HG03342 (cell line): ENCODE data around the gene CDKL1.
"Not testable (repeated sequence)": the region's sequence is repeated elsewhere in the genome, so short reads cannot be mapped to it uniquely, and the experiment has no call there.

Experiments
- ATAC-seq: cut with Tn5 transposase; IDR thresholded peaks from one replicate; pipeline ENCODE4 v1.9.1; 2021; ENCODE audit warnings: mild to moderate bottlenecking, moderate library complexity; ENCODE audit not compliant: unreplicated experiment

CDKL1 gene

DNA sequence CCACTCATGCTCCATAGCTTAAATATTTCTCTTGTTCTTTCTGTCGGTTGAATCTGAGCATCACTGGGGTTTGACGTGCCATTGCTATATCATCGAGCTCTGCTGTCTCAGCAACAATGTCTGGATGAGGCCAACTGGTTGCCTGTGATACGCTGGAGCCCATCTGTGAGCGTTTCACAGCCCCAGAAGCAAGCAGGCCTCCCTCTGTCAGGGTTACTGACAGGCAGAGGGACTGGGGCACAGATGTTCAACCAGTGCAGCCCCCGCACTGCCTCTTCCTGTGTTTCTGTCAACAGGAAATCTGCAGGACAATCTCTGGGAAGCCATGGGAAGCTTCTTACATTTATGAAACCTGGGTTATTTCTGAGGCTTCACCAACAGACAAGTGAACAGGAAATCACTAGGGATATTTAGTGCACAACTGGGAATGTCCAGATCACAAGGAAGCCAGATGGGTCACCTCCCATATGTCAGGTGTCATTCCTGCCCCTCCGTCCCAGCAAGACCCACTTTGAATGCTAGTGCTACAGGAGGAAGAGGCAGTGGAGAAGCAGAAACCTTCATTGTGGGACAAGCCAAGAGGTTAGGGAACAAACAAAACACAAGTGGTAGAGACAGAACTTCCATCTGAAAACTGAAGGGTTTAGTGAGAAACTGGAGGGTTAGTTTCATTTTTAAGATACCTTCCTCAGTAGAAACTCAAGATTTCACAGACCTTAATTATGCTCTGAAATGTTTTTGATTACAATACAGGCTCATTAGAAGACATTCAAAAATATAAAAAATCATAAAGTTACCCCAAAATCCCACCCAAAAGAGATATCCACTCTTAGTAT is 60.5 kb downstream of the CDKL1 start:
- ATAC-seq: no peak

DNA sequence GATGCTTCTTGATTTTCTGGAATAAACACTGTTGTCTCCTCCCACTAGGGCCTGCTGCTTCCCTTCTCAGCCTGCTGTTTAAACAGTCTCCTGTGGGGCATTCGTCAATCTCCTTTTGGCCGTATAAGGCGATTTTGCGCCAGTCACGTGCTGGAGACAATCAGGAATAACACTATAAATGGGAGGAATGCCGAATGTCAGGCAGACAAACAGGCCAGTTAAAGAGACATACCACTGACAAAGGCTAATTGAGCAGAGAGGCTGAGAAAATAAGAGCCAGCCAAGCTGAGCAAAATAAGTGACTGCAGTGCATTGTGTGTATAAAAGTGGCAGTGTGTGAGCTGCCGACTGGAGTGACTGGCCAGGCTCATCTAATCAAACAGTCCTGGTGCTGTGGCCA is 61.3 kb downstream of the CDKL1 start:
- no peak for ATAC-seq

DNA sequence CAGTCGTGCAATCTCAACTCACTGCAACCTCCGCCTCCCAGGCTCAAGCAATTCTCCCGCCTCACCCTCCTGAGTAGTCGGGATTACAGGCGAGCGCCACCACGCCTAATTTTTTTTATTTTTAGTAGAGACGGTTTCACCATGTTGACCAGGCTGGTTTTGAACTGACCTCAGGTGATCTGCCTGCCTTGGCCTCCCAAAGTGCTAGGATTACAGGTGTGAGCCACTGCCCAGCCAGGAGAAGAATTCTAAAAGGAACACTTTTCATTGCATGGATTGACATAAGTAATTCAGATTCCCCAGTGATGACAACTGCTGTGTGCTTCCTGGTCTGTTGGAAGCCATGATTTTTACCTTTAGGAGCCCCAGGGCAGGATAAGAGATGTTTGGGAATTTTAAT is 62.5 kb downstream of the CDKL1 start:
- no peak for ATAC-seq

DNA sequence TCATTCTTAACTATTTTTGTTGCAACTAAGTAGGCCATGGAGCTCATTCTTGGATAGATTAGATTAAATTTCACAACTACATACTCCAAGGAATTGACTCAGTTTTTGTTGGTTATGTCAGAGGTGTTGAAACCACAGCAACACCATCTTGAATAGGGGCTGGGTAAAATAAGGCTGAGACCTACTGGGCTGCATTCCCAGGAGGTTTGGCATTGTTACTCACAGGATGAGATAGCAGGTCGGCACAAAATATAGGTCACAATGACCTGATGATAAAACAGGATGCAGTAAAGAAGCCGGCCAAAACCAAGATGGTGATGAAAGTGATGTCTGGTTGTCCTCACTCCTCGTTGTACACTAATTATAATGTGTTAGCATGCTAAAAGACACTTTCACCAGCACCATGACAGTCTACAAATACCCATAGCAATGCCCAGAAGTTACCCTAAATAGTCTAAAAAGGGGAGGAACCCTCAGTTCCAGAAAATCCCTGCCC is 63.6 kb downstream of the CDKL1 start:
- ATAC-seq: no peak

DNA sequence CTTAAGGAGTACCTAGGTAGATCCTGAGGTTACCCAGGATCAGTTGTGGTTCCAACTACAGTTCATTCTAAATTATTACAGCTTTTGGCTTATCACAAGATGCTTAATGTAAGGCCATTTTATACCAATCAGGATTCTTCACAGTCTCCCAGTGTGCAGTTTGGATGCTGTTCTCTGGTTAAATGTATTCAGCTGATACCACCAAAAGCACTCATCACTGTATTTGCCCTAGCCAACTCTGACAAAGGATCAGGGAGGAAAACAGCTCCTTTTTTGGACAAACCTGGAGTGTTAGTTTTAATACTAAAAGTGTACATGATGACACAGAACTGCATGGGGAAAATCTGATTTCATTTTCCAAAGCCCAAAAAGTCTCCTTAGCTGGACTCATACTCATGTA is 65.1 kb downstream of the CDKL1 start:
- ATAC-seq: no peak

DNA sequence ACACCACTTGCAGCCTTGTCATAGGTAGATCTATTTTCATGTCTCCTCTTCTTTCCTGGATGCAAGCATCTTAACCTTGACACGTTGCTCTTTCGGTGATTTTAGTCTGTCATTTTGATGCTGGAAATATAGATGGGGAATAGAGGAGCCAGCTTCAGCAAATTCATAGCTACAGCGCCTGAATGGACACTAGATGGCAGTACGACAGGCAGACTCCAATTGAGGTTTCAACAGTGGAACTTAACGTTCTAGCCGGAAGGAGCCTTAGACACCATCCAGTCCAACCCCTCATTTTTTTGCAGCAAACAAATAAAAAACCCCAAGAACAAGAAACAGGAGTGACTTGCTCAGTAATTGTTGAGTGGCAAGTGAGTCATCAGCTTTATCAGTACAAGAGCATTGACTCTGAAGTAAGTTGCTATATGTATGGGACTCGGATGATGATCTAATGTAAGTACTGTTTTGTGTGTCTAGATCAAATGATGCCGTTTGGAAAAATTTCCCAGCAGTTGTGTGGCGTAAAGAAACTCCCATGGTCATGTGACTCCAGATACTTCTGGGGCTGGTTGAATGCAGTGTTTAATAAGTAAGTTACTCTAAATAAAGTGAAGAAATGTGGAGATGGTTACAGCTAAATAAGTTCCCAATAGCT is 75.5 kb downstream of the CDKL1 start:
- peak; percentile 85 for ATAC-seq

DNA sequence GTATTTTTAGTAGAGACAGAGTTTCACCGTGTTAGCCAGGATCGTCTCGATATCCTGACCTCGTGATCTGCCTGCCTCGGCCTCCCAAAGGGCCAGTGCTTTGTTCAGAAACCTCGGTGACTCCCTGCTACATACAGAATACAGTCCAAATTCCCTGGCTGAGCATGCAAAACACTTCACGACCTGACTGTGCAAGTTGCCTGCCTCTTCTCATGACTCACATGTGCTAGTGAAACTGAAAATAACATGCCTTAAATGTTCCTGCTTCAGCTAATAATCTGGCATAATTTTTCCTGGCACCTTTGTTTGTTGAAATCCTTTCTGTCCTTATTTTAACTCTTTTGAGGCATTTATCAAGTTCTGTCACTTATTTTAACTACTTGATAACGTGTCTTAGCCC is 76.4 kb downstream of the CDKL1 start:
- peak; percentile 41 for ATAC-seq

DNA sequence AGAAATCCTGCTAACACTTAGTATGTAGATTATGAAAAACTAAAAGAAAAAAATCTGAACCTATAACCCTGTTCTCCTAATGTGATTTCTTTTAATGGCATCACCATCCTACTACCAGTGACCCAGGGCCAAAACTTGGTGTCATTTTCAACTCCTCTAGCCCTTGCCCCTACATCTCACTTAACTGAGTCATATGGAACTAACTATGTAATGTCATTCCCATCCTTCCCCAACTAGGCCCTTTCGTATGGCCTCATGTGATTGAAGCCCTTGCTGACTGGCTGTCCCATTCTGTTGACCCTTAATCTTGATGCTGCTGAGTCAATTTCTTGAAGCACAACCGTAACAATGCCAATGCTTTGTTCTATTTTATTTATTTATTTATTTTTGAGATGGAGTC is 77.0 kb downstream of the CDKL1 start:
- ATAC-seq: no peak

DNA sequence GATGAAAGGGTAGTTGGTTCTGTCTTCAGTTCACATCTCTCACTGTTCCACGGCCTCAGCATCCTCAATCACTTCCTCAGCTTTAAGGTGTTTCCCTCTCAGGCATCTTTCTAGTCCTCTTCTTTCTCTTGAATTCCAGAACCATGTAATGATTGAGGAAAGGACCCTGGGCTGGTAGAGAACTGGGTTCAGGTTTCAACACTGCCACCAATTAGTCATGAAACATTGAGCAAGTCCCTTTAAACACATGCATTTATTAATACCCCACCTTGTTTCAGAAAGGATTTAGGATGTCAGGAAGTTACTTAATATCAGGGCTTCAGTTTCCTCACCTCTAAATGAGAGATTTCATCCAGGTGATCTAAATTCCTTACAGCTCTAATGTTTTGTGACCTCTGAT is 77.4 kb downstream of the CDKL1 start:
- ATAC-seq: no peak

DNA sequence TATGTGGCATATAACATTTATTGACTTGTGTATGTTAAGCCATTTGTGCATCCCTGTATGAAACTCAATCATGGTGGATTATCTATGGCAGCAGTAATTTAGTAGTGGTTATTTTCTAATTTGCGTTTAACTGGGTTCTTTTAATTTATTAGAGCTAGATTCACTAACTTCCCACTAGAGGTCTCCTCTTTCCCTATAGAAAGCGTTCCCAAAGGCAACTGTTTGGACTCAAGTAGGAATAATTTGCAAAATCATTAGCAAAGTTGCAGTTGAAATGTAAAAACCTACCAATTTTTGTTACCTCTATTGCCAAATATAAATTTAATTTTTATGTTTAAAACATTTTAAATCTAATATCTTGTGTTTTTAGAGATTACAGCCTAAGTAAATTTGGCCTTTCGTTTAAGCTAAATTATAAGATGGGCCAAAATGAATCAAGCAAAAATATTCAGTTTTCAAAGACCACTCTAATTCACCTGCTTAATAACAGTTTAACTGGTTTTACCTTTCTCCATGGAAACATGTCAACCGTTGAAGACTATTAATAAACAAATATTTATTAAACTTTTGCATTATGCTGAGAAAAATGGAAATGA is 78.6 kb downstream of the CDKL1 start:
- no peak for ATAC-seq

DNA sequence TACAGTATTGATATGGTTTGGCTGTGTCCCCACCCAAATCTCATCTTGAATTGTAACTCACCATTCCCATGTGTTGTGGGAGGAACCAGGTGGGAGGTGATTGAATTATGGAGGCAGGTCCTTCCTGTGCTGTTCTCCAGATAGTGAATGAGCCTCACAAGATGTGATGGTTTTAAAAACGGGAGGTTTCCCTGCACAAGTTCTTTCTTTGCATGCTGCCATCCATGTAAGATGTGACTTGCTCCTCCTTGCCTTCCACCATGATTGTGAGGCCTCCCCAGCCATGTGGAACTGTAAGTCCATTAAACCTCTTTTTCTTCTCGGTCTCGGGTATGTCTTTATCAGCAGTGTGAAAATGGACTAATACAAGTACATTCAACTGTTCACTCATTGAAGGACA is 82.6 kb downstream of the CDKL1 start:
- not testable (repeated sequence) for ATAC-seq

DNA sequence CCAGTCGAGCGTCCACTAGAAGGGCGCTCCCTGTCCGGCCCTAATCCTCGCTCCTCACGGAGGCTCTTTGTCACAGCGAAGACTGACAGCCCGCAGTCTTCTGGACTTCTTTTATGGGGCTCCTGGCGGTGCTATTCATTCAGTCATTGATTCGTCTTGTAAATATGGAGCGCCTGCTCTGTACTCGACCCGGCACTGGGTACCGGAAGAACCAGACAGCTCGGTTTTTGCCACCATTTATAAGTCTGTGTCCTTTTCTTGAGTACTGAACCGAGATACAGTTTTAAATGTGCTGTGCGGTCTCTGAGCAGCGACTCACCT is 84.0 kb downstream of the CDKL1 start:
- ATAC-seq: peak; percentile 28

DNA sequence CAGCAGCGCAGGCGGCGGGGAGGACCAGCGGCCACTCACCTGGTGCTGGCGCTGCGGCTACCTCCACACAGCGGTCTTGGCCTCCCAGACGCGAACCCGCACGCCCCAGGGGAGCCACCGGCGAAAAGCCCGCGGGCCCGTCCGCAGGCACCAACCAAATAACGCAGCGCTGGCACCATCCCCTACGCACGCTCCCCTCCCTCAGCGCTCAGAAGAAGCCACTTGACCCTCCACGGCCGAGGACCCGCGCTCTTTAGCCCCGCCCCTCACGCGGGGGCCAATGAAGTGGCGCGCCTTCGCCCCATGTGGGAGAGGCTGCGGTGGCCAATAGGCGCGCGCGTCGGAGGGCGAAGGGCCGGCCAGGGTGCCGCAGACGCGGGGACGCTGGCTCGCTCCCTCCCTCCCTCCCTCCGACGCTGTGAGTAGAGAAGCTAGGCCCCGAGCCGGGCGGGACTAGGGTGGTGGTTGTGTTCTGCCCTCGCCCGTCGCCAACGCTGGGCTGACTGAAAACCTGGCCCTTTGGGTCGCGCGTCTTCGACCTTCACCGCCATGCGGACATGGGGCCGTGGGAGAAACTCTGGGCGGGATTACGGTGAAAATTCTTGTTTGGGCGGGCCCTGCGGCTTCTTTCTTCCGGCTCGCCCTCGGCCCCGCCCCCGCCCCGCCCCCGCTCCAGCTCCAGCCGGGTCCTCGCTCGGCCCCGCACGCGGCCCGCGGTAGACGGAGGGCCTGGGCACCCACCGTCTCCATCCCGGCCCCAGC is 84.5 kb downstream of the CDKL1 start, which contains the start of the genes DMAC2L and L2HGDH:
Gene DMAC2L, plus strand, starts transcription at position 353 of the 762 bp plus-strand sequence. CDS start 9,164 bp downstream, outside the sequence.
Gene L2HGDH, minus strand, starts transcription at position 258 of the 762 bp plus-strand sequence. Its CDS starts 79 bp downstream, at position 179.
- peak; percentile 94 for ATAC-seq

DNA sequence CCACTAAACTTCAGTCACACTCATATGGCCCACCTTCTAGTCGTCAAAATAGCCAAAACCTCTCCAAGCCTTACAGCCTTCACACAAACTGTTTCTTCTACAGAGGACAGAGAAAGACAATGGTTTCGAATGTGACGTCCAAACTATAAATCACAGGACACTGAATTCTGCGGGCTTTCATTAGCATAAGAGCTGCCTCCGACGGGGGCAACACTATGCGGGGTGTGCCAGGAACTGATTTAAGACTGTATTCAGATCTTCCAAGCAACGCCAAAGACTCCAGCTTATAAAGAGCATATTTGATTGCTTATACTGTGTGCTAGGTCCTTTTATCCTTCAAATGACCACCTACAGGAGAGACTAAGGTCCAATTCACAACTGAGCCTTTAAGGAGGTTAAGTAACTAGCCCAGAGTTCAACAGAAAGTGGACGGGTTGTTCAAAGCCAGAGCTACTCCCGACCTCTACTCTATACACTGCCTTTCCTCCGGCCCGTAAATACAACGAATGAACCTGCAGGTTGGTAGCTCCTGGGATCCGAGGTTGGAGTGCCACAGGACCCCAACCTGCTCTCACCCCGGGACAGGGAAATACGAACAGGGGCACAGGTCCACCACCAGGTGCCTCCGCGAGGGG is 85.2 kb downstream of the CDKL1 start:
- ATAC-seq: peak; percentile 1

DNA sequence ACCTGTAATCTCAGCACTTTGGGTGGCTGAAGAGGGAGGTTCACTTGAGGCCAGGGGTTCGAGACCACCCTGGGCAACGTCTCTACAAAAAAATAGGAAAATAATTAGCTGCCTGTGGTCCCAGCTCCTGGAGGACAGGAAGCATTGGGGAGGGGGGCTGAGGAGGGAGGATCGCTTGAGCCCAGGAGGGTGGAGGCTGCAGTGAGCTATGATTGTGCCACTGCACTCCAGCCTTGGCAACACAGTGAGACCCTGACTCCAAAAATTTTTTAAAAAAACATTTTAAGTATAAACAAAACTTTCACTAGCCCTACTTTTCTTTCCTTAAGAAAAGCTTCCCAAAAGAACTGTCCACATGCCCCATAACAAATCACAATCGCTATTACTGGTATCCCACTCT is 86.2 kb downstream of the CDKL1 start:
- no peak for ATAC-seq

DNA sequence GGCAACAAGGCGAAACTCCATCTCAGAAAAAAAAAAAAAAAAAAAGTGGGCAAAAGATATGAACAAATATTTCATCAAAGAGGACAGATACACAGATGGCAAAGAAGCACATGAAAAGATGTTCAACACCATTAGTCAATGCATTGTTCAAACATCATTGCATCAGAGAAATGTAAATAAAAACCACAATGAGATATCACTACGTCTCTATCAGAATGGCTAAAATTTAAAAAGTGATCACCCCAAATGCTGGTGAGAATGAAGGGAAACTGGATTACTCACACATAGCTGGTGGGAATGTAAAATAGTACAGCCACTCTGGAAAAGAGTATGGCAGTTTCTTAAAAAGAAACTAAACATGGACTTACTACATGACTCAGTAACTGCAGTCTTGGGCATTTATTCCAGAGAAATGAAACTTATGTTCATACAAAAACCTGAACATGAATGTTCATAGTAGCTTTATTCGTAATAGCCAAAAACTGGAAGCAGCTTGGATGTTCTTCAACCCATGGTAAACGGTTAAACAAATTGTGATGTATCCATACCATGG is 88.2 kb downstream of the CDKL1 start:
- no peak for ATAC-seq

DNA sequence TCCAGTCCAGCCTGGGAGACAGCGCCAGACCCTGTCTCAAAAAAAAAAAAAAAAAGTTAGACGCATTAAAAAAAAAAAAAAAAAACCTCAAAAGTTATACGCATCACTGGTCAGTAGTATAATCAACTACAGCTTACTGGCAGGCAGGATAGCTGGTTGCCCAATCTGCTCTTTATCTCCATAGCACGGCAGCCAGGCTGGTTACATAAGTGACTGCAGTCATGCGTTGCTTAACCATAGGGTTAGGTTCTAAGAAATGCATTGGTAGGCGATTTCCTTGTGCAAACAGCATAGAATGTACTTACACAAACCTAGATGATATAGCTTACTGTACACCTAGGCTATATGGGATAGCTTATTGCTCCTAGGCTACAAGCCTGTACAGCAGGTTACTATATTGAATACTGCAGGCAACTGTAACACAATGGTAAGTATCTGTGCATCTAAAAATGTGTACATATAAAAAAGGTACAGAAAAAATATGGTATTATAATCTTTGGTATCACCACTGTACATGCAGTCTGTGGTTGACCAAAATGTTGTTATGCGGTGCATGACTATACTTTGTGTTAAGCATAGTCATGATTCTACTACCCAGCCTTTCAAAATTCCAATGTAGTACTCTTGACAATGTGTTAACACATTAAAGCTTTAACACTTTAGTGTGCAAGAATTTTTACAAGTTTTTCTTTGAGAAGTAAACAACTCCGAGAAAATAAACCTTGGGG is 92.8 kb downstream of the CDKL1 start:
- ATAC-seq: no peak

DNA sequence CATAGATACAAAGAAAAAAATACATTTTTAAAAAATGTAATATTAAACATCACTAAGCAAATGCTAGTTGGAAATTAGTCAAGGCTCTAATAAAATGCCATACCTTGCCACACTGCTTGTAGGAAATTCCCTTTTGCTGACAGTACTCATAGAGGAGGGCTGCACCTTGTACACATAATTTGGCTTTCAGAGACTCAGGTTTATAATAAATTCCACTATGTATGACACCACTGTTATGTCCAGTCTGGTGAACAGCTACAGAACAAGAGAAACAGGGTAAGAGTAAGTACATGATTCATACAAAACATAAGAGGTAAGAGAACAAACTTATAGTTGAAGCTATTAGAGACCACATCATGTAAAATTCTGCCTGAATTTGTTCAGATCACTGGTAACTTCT is 94.8 kb downstream of the CDKL1 start:
- no peak for ATAC-seq

DNA sequence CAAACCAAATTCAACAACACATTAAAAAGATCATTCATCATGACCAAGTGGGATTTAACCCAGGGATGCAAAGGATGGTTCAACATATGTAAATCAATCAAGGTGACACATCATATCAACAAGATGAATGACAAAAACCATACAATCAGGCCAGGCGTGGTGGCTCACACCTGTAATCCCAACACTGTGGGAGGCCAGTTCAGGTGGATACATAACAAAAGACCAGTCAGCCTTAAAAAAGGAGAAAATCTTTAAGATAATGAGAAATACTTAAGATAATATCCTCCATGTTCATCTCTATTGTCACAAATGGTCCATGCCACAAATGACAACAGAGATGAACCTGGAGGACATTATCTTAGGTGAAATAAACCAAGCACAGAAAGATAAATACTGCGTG is 97.1 kb downstream of the CDKL1 start:
- ATAC-seq: no peak

DNA sequence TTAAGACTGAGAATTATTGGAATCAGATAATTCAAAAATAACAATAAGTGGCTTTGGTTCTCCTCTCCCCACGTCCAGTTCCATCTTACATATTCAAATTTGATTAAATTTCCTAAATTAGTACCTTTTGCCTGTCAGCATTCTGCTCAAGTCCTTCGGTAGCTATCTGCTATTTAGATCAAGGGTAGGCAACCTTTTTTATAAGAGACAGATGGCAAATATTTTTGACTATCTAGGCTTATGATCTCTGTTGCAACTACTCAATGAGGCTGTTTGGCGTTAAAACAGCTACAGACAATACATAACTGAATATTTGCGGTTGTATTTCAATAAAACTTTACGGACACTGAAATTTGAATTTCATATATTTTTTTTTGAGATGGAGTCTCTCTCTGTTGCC is 106.4 kb downstream of the CDKL1 start:
- ATAC-seq: no peak
